IMR-90 (cell line): ENCODE measurements around the gene RAB9A. TPM values are rescaled to one million over a fixed set of nuclear protein-coding genes. Genes with fewer than 3 reads are reported as not detected.

Experiments used
- ATAC-seq: fragments of 200-7000 bp; cut with Tn5 transposase; 2 replicates; pipeline ENCODE4 v1.9.1; 2020; ENCODE audit warnings: low read depth, mild to moderate bottlenecking, moderate library complexity
- BruUV-seq: library from RNA; stranded (reverse); fragments of 400-500 nt; replicated peaks from 2 replicates; lab custom pipeline; 2021; lab: Mats Ljungman, UMichigan
- CTCF ChIA-PET: fragments of 300-600 bp; formaldehyde crosslinking; extraction: SDS; loops from one replicate; lab custom pipeline; 2021; ENCODE audit warnings: antibody characterized with exemption; lab: Yijun Ruan, JAX
- POLR2A ChIA-PET: fragments of 300-600 bp; sonication (Branson Sonifier 250); formaldehyde crosslinking; loops from one replicate; lab custom pipeline; 2022; ENCODE audit warnings: antibody characterized with exemption; ENCODE audit not compliant: unreplicated experiment; lab: Charles Lee
- DNase-seq: peaks from one replicate; pipeline ENCODE4 v3.0.0; 2013
- H2AFZ ChIP-seq: replicated peaks from 2 replicates; pipeline ENCODE3; 2013; ENCODE audit warnings: low read length, mild to moderate bottlenecking; ENCODE audit not compliant: poor library complexity
- H2AK5ac ChIP-seq: 2 replicates; pipeline ENCODE4 v1.6.1; 2013; ENCODE audit warnings: low read depth, low read length, inconsistent platforms
- H2AK9ac ChIP-seq: replicated peaks from 2 replicates; pipeline ENCODE3; 2013; ENCODE audit warnings: mild to moderate bottlenecking, low read depth, low read length, moderate library complexity; ENCODE audit not compliant: poor library complexity
- H2BK120ac ChIP-seq: 2 replicates; pipeline ENCODE4 v1.6.1; 2013; ENCODE audit warnings: low read depth, low read length, inconsistent platforms
- H2BK15ac ChIP-seq: 3 replicates; pipeline ENCODE4 v1.6.1; 2013; ENCODE audit warnings: low read depth, low read length, inconsistent platforms
- H2BK20ac ChIP-seq: 2 replicates; pipeline ENCODE4 v1.6.1; 2013; ENCODE audit warnings: low read depth, mild to moderate bottlenecking, inconsistent platforms, low read length, moderate library complexity
- H2BK5ac ChIP-seq: 2 replicates; pipeline ENCODE4 v1.6.1; 2013; ENCODE audit warnings: mild to moderate bottlenecking, low read depth, low read length, inconsistent platforms; ENCODE audit not compliant: poor library complexity, severe bottlenecking
- H3K14ac ChIP-seq: replicated peaks from 2 replicates; pipeline ENCODE4 v1.6.1; 2013; ENCODE audit warnings: low read depth, low read length, inconsistent platforms
- H3K18ac ChIP-seq: 2 replicates; pipeline ENCODE4 v1.6.1; 2013; ENCODE audit warnings: low read depth, low read length, control low read depth
- H3K23ac ChIP-seq: 2 replicates; pipeline ENCODE4 v1.6.1; 2013; ENCODE audit warnings: low read depth, low read length, inconsistent platforms
- H3K27ac ChIP-seq: 2 replicates; pipeline ENCODE4 v1.5.1; 2013; ENCODE audit warnings: mild to moderate bottlenecking, control low read depth, low read length; ENCODE audit not compliant: insufficient read depth
- H3K27me3 ChIP-seq: 2 replicates; pipeline ENCODE4 v1.6.1; 2013; ENCODE audit warnings: low read length; ENCODE audit not compliant: control insufficient read depth, insufficient read depth
- H3K36me3 ChIP-seq: 2 replicates; pipeline ENCODE4 v1.6.1; 2013; ENCODE audit warnings: low read length, mixed read lengths; ENCODE audit not compliant: control insufficient read depth, insufficient read depth
- H3K4ac ChIP-seq: 2 replicates; pipeline ENCODE4 v1.6.1; 2013; ENCODE audit warnings: low read depth, low read length, inconsistent platforms
- H3K4me1 ChIP-seq: 2 replicates; pipeline ENCODE4 v1.6.1; 2013; ENCODE audit warnings: low read length, mixed read lengths; ENCODE audit not compliant: control insufficient read depth, insufficient read depth
- H3K4me2 ChIP-seq: 2 replicates; pipeline ENCODE4 v1.6.1; 2013; ENCODE audit warnings: low read depth, mild to moderate bottlenecking, control low read depth, low read length, moderate library complexity
- H3K4me3 ChIP-seq: 2 replicates; pipeline ENCODE4 v1.5.1; 2013; ENCODE audit warnings: low read depth, mild to moderate bottlenecking, control low read depth, low read length, moderate library complexity; ENCODE audit not compliant: insufficient read depth
- H3K56ac ChIP-seq: 2 replicates; pipeline ENCODE4 v1.6.1; 2013; ENCODE audit warnings: low read length, inconsistent platforms; ENCODE audit not compliant: insufficient read depth; ENCODE audit errors: extremely low read depth
- H3K79me1 ChIP-seq, 2 experiments: 2 replicates each; pipeline ENCODE4 v1.6.1; 2013; ENCODE audit warnings: low read length in 2 of 2, inconsistent platforms in 1 of 2, low read depth in 1 of 2
- H3K9ac ChIP-seq: 2 replicates; pipeline ENCODE4 v1.6.1; 2013; ENCODE audit warnings: low read depth, low read length, control low read depth
- H3K9me1 ChIP-seq: 2 replicates; pipeline ENCODE4 v1.6.1; 2013; ENCODE audit warnings: low read length, inconsistent platforms; ENCODE audit not compliant: insufficient read depth
- H3K9me3 ChIP-seq: 2 replicates; pipeline ENCODE4 v1.6.1; 2013; ENCODE audit warnings: low read length; ENCODE audit not compliant: control insufficient read depth, insufficient read depth
- H4K20me1 ChIP-seq: 2 replicates; pipeline ENCODE4 v1.6.1; 2013; ENCODE audit warnings: low read length, inconsistent platforms; ENCODE audit not compliant: insufficient read depth
- H4K5ac ChIP-seq: 2 replicates; pipeline ENCODE4 v1.6.1; 2013; ENCODE audit warnings: mild to moderate bottlenecking, low read depth, low read length, control low read depth
- H4K8ac ChIP-seq, 2 experiments: 2 replicates each; pipeline ENCODE4 v1.6.1; 2013; ENCODE audit warnings: low read depth in 2 of 2, low read length in 2 of 2, control low read depth in 1 of 2, inconsistent platforms in 1 of 2
- H4K91ac ChIP-seq: 2 replicates; pipeline ENCODE4 v1.6.1; 2013; ENCODE audit warnings: low read depth, low read length, inconsistent platforms; ENCODE audit not compliant: insufficient read depth
- SMC3 ChIP-seq: fragments of 150-350 bp; IDR thresholded peaks from 2 replicates; pipeline ENCODE4 v1.6.1; 2016; ENCODE audit warnings: low read depth, mild to moderate bottlenecking, antibody characterized with exemption, low read length, moderate library complexity
- WGBS, 2 experiments: methylation state at CpG; one replicate each; pipeline versions ENCODE4 v1.1.5 to v1.1.7; 2013; ENCODE audit warnings: missing lambda C conversion rate in 2 of 2; ENCODE audit not compliant: insufficient read length in 1 of 2; ENCODE audit errors: extremely low coverage in 2 of 2; 5-methylcytosine and 5-hydroxymethylcytosine counted together
- dilution Hi-C: fragments of 300-500 bp; cut with HindIII; formaldehyde crosslinking; loops from one replicate; pipeline ENCODE4 v1.14.3; 2018; ENCODE audit warnings: low sequenced_read_pairs; ENCODE audit not compliant: unreplicated experiment
- in situ Hi-C: fragments of 300-500 bp; cut with MboI; formaldehyde crosslinking; loops from 3 replicates; pipeline ENCODE4 v1.14.3; 2019; ENCODE audit warnings: low sequenced_read_pairs, inconsistent platforms, mixed read lengths
- intact Hi-C: fragments of 100-400 bp; cut with micrococcal nuclease; formaldehyde crosslinking; loops from 2 replicates; pipeline ENCODE4 v1.10.0; 2022
- polyA plus RNA-seq, 3 experiments: library from polyadenylated mRNA; depleted of rRNA; stranded (reverse); fragments of >200 nt; gene quantifications; 2 replicates each; pipeline ENCODE4 v1.2.3, GENCODE V29; 2012; ENCODE audit warnings: low replicate concordance in 1 of 3
- total RNA-seq: library from RNA; depleted of rRNA; stranded (reverse); fragments of >200 nt; gene quantifications from 2 replicates; pipeline ENCODE4 v1.2.3, GENCODE V29; 2012

The RAB9A gene
- total and polyA plus RNA-seq, 2 of the 4 experiments (the other 2 are of a cell fraction) = 15.8 to 22.3 TPM

DNA sequence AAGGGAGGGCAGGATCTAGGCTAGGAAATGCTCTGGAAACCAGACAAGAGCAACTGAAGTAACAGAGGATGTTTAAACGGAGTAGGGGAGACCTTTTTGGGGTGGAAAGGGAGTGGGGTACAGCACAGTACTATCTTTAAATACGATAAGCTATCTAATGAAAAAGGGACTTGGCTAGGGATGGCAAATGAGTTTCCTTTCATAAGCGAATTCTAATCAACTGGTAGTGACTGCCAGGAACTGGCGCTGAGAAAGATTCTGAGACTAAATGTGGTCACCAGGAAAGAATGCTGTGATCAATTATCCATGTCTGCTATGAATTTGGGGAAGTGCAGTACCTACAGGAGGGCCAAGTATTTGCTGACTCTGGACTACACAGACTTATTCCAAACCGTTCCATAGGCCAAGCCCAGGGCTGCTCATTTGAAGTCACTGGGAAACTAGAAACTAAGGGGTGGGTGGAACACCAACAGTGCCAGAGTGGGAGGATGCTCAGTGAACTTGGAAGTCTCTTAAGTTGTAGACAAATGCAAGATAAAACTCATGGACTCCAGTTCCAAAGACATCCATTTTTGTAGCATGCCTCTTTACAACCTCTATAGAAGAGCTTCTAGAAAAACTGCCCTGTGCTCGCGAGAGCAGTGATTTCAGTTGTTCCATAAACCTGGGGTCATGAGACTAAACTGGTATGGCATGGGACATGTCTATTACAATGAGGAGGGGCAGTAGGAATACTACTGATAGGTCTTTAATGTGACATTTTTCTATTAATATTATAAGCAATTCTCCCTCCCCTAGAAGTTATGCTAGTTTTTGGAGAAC is 43.5 kb downstream of the RAB9A start:
- no TSS peak for BruUV-seq
- H3K27ac ChIP-seq = no peak overlapping the region
- H3K27me3 ChIP-seq = no peaks in the 10 kb centered on the region
- no peak overlapping the region for H3K23ac ChIP-seq
- H3K9me3 ChIP-seq = no peaks in the 10 kb centered on the region
- TF ChIP-seq SMC3 = no peak
- no peak overlapping the region for H3K14ac ChIP-seq
- no peak overlapping the region for H4K5ac ChIP-seq
- H2AK5ac ChIP-seq = no peak overlapping the region
- no peaks in the 10 kb centered on the region; the same call in 1 of the 2 replicates for H3K9me1 ChIP-seq
- intact Hi-C loops = loop anchor here (5.0 kb wide), 2 partner anchors 40 to 225 kb away; no protein-coding TSS in a partner anchor
- ATAC-seq (no peak), DNase-seq (no peak)
- peaks cover 16 to 38% of the 10 kb centered on the region in 2 experiments for H3K79me1 ChIP-seq
- 91% methylated on average over 2 of the region's 7 CpGs; no CpG with 5 or more reads in 1 of the 2 experiments for WGBS, 2 experiments
- H3K36me3 ChIP-seq = peaks cover 5% of the 10 kb centered on the region
- dilution Hi-C loops = no loop called here
- no peak overlapping the region for H2BK5ac ChIP-seq
- H3K18ac ChIP-seq = no peak overlapping the region
- no peaks in the 10 kb centered on the region for H4K20me1 ChIP-seq
- H3K4ac ChIP-seq = no peak overlapping the region
- H2BK120ac ChIP-seq = no peak overlapping the region
- H2BK15ac ChIP-seq = no peak overlapping the region
- in situ Hi-C loops = loop anchor here (25.0 kb wide), 1 partner anchor 770 kb away; no protein-coding TSS in a partner anchor
- H4K91ac ChIP-seq = no peak overlapping the region
- CTCF ChIA-PET = no interaction called here
- H3K4me3 ChIP-seq = no peak overlapping the region
- no peak overlapping the region for H3K9ac ChIP-seq
- H3K4me1 ChIP-seq = no peaks in the 10 kb centered on the region
- peak overlapping the region; percentile 23; the same call in 1 of the 2 replicates for H3K4me2 ChIP-seq
- POLR2A ChIA-PET = no interaction called here
- no peak overlapping the region for H2AK9ac ChIP-seq
- no peak overlapping the region for H2BK20ac ChIP-seq
- no peak overlapping the region for H4K8ac ChIP-seq
- no peak overlapping the region for H2AFZ ChIP-seq
- no peak overlapping the region for H3K56ac ChIP-seq
